ENCODE measurements around the gene DHRS1.
A peak's percentile ranks its signal among the peaks of the same experiment; 100 is the strongest.

Gene DHRS1

GRCh38 chr14:24274101-24274543 lies 25.5 kb downstream of the DHRS1 start:
- H3K4me3 ChIP-seq (ENCODE audit: low read depth, low read length): peak overlapping the region; percentile 21
- peak; percentile 86 for DNase-seq (ENCODE audit: low read depth)
- TF ChIP-seq CTCF (IDR thresholded peaks at IDR 0.05; ENCODE audit: insufficient read depth, low read depth, low read length, missing control alignments): no peak

- peak; percentile 8 for TF ChIP-seq CTCF (IDR thresholded peaks at IDR 0.05; ENCODE audit: insufficient read depth, low read depth, low read length, missing control alignments)
- peak overlapping the region; percentile 21; the same call in 1 of the 2 replicates for H3K4me3 ChIP-seq (ENCODE audit: low read depth, low read length)
- DNase-seq (ENCODE audit: low read depth): peak; percentile 38
Observed at GRCh38 chr14:24273422-24273998, 26.1 kb downstream of the DHRS1 start.

- TF ChIP-seq CTCF (IDR thresholded peaks at IDR 0.05; ENCODE audit: insufficient read depth, low read depth, low read length, missing control alignments): no peak
- DNase-seq (ENCODE audit: low read depth): no peak
- no peak overlapping the region; the same call in 1 of the 2 replicates for H3K4me3 ChIP-seq (ENCODE audit: low read depth, low read length)
Observed at GRCh38 chr14:24272467-24272866, 27.1 kb downstream of the DHRS1 start.

GRCh38 chr14:24271834-24272263 lies 27.7 kb downstream of the DHRS1 start:
- no peak for TF ChIP-seq CTCF (IDR thresholded peaks at IDR 0.05; ENCODE audit: insufficient read depth, low read depth, low read length, missing control alignments)
- DNase-seq (ENCODE audit: low read depth): no peak
- peak overlapping the region; percentile 92 for H3K4me3 ChIP-seq (ENCODE audit: low read depth, low read length)

GRCh38 chr14:24271134-24271833 lies 28.3 kb downstream of the DHRS1 start, which contains the start of gene RABGGTA:
TSS of gene RABGGTA (minus strand) at chr14:24271597. CDS start at chr14:24271115, 482 bp downstream.
- peak; percentile 88 for TF ChIP-seq CTCF (IDR thresholded peaks at IDR 0.05; ENCODE audit: insufficient read depth, low read depth, low read length, missing control alignments)
- DNase-seq (ENCODE audit: low read depth): peak; percentile 98
- peak within 1 kb of the TSS; percentile 92 for H3K4me3 ChIP-seq (ENCODE audit: low read depth, low read length)

GRCh38 chr14:24270537-24271133 lies 28.9 kb downstream of the DHRS1 start:
- DNase-seq (ENCODE audit: low read depth): no peak
- TF ChIP-seq CTCF (IDR thresholded peaks at IDR 0.05; ENCODE audit: insufficient read depth, low read depth, low read length, missing control alignments): no peak
- peak overlapping the region; percentile 92 for H3K4me3 ChIP-seq (ENCODE audit: low read depth, low read length)

All from GM12865 (cell line).